Skeletal muscle cell (primary cell): ENCODE measurements around the gene KCNC3.
A peak's percentile ranks its signal among the peaks of the same experiment; 100 is the strongest.

Source experiments
- DNase-seq: peaks from one replicate; pipeline ENCODE4 v3.0.0-alpha.2; 2010; ENCODE audit warnings: low read depth
- H3K4me3 ChIP-seq: 2 replicates; pipeline ENCODE4 v1.5.1; 2011; ENCODE audit warnings: low read depth, mild to moderate bottlenecking, control low read depth, low read length, moderate library complexity

The KCNC3 gene

GRCh38 chr19:50329146-50329925 is at the start of gene KCNC3:
KCNC3 (minus strand) TSS chr19:50329377; CDS start chr19:50329082, 295 bp downstream.
- H3K4me3 ChIP-seq = peak within 1 kb of the TSS; percentile 36
- DNase-seq = peak; percentile 82

- no peak overlapping the region for H3K4me3 ChIP-seq
- DNase-seq = no peak
Measured at GRCh38 chr19:50378863-50379236, 49.7 kb upstream of the KCNC3 start.

- DNase-seq = no peak
- no peak overlapping the region for H3K4me3 ChIP-seq
Measured at GRCh38 chr19:50378169-50378862, 49.1 kb upstream of the KCNC3 start.

- no peak overlapping the region for H3K4me3 ChIP-seq
Measured at GRCh38 chr19:50377517-50377916, 48.3 kb upstream of the KCNC3 start.

GRCh38 chr19:50377051-50377461 is 47.9 kb upstream of the KCNC3 start:
- DNase-seq = no peak
- no peak overlapping the region for H3K4me3 ChIP-seq

More at GRCh38 chr19:50377517-50377916, 48.3 kb upstream of the KCNC3 start:
- DNase-seq = no peak

- DNase-seq = peak; percentile 92
- H3K4me3 ChIP-seq = peak within 1 kb of the TSS; percentile 88
Measured at GRCh38 chr19:50376166-50377050, 47.2 kb upstream of the KCNC3 start, which contains the start of gene NR1H2. NR1H2 (plus strand) TSS chr19:50376457; CDS start chr19:50377606, 1,149 bp downstream.

- H3K4me3 ChIP-seq = no peak overlapping the region
- DNase-seq = no peak
Measured at GRCh38 chr19:50371914-50372475, 42.8 kb upstream of the KCNC3 start.

GRCh38 chr19:50368649-50369570 is 39.7 kb upstream of the KCNC3 start:
- DNase-seq = no peak
- H3K4me3 ChIP-seq = peak overlapping the region; percentile 77

- no peak for DNase-seq
- no peak within 1 kb of the TSS for H3K4me3 ChIP-seq
Measured at GRCh38 chr19:50365434-50366306, 36.5 kb upstream of the KCNC3 start, which contains the start of gene NAPSA. NAPSA (minus strand) TSS chr19:50365639; CDS start chr19:50365621, 18 bp downstream.

- H3K4me3 ChIP-seq = no peak overlapping the region
- no peak for DNase-seq
Measured at GRCh38 chr19:50362656-50363424, 33.7 kb upstream of the KCNC3 start.

- no peak overlapping the region for H3K4me3 ChIP-seq
- no peak for DNase-seq
Measured at GRCh38 chr19:50362030-50362412, 32.8 kb upstream of the KCNC3 start.

GRCh38 chr19:50361290-50362029 is 32.3 kb upstream of the KCNC3 start:
- no peak overlapping the region for H3K4me3 ChIP-seq
- no peak for DNase-seq

GRCh38 chr19:50359328-50359818 is 30.2 kb upstream of the KCNC3 start:
- H3K4me3 ChIP-seq = no peak overlapping the region

GRCh38 chr19:50358483-50359327 is 29.5 kb upstream of the KCNC3 start:
- peak overlapping the region; percentile 46 for H3K4me3 ChIP-seq
- DNase-seq = no peak

More at GRCh38 chr19:50359328-50359818, 30.2 kb upstream of the KCNC3 start:
- DNase-seq = no peak
